Fibroblast of villous mesenchyme (primary cell): Measurements from ENCODE around the gene SH3RF3. TPM values are rescaled to one million over a fixed set of nuclear protein-coding genes. Genes with fewer than 3 reads are reported as not detected.

Source experiments
- DNase-seq: peaks from one replicate; pipeline ENCODE4 v3.0.0-alpha.2; 2010; ENCODE audit warnings: low read depth
- H3K4me3 ChIP-seq: 2 replicates; pipeline ENCODE4 v1.5.1; 2011; ENCODE audit warnings: low read depth, mild to moderate bottlenecking, low read length
- total RNA-seq: library from RNA; depleted of rRNA; stranded (reverse); fragments of >200 nt; gene quantifications from 2 replicates; pipeline ENCODE4 v1.2.3, GENCODE V29; 2012
- TF ChIP-seq, protein P1 (sequence below): IDR thresholded peaks from 2 replicates; pipeline ENCODE4 v1.5.1; 2012; ENCODE audit warnings: low read depth, mild to moderate bottlenecking, low read length; ENCODE audit not compliant: insufficient read depth

The SH3RF3 gene
- total RNA-seq, 1 donor, result 13.4 TPM

DNA sequence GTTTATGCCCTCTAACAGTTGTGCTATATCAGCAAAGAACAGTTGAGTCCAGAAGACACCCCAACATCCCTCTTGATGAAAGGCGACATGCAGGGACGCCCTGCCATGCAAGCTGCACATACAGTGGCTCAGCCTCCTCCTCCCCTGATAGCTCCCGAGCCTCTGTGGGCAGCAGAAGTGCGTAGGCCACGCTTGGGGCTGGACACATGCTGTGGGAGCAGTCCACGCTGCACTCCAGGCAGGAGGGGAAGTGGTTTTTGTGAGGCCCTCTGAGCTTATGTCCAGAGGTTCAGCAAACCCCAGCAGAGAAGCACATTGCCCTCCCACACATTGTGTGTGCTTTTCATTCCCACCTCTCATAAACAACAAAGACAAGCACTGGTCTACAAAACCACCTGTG is 322.7 kb downstream of the SH3RF3 start:
- H3K4me3 ChIP-seq, result no peak overlapping the region
- TF ChIP-seq, protein P1, sequence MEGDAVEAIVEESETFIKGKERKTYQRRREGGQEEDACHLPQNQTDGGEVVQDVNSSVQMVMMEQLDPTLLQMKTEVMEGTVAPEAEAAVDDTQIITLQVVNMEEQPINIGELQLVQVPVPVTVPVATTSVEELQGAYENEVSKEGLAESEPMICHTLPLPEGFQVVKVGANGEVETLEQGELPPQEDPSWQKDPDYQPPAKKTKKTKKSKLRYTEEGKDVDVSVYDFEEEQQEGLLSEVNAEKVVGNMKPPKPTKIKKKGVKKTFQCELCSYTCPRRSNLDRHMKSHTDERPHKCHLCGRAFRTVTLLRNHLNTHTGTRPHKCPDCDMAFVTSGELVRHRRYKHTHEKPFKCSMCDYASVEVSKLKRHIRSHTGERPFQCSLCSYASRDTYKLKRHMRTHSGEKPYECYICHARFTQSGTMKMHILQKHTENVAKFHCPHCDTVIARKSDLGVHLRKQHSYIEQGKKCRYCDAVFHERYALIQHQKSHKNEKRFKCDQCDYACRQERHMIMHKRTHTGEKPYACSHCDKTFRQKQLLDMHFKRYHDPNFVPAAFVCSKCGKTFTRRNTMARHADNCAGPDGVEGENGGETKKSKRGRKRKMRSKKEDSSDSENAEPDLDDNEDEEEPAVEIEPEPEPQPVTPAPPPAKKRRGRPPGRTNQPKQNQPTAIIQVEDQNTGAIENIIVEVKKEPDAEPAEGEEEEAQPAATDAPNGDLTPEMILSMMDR, result no peak
- no peak for DNase-seq

DNA sequence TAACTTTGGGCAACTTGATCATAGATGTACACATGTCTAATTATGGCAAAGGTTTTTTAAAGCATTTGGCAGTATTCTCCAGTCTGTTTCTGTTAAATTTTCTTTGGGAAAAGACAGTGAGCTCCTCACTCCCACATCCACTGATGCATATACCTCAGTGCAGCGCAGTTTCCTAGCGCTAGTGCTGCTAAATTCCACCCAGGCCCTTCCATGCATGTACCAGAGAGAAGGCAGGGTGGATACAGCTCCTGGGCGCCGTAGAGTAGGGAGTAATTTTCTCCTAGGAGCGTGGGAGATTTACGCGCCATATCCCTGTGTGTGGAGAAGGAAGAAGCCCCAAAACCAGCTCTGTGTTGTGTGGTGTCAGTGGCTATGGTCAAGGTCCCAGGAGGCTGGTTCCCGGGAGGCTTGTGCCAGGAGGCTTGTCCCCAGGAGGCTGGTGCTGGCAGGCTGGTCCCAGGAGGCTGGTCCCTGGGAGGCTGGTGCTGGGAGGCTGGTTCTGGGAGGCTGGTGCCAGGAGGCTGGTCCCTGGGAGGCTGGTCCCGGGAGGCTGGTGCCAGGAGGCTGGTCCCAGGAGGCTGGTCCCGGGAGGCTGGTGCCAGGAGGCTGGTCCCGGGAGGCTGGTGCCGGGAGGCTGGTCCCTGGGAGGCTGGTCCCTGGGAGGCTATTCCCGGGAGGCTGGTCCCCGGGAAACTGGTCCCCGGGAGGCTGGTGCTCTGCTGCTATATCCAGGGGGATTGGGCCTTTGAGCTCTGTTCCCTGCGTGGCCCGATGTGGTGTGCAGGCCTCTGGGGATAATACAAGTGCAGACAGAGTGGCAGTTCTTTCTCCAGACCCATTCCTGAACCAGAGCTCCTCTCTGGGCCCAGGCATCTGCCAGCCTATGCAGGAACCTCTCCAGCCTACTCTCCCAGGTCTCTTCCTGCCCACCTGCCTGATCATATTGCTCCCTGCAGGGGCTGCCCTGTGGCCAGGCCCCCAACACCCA is 323.6 kb downstream of the SH3RF3 start:
- DNase-seq, result no peak
- TF ChIP-seq, protein P1, result no peak
- no peak overlapping the region for H3K4me3 ChIP-seq

DNA sequence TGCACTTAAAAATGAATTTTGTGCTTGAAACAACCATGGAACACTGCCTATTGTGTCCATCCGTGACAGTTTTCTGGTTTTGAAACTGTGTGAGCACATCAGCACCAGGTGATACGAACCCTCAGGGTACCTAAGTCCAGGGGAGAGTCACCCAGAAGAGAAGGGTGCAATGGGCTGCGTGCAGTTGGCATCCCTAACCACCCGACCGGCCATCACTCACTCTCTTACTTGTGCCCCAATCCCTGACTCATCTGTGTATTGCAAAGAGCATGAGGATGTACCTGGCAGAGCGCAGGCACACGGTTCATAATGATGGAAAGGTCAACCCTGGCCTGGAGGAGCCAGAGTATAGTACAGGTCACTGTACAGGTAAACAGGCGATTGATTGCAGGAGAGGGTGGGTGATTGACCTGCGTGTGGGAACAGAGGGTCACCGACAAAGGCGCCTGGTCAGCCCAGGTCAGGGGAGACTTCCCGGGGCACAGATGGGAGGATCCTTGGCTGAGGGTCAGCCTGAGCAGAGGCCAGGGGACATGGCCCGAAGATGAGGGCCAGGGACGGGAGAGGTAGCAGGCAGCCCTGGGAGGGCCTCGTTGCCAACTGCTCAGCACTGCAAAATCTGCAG is 324.5 kb downstream of the SH3RF3 start:
- DNase-seq, result no peak
- TF ChIP-seq, protein P1, result no peak
- no peak overlapping the region for H3K4me3 ChIP-seq

DNA sequence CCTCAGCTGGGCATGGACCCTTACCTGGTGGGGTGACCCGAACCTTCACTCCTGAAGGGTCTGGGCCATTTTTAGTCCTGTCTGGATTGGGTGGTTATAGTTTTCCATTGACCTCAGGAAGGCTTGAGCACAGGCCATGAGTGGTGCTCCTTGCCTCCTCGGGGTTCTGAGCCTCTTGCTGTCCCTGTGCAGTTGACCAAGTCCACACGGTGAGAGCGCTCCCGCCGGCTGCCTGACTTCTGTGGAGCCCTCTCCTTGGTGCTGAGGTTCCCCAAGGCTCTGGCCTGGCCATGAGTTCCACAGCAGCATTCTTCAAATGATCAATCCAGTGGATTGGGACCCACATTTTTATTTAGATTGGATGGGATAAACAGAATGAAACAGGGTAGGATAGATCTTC is 325.3 kb downstream of the SH3RF3 start:
- no peak overlapping the region for H3K4me3 ChIP-seq
- TF ChIP-seq, protein P1, result no peak
- no peak for DNase-seq

DNA sequence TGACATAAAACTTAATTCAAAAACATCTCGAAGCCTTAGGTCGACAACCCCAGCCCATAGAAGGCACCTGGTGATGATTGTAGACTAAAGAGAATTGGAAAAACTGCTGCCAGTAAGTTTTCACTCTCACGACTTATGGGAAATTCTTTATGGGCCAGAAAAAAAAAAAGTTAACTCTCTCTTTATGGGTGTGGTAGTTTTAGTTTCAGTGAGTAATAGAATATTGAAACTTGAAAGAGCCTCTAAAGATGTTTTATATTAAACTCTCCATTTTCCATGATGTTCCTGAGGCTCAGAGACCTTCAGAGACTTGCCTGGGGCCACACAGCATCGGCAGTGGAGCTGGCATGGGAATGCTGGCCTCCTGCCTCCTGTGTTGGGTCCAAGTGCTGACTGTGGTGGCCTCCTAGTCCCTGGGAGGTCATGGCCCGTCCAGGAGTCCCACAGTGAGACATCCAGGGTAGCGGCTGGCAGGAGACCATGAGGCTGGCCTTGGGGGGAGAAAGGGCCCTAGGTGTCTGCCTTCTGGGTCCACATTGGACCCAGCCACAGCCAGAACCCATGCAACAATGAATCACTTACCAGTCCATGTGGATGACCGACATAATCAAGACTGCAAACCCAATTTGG is 325.9 kb downstream of the SH3RF3 start:
- H3K4me3 ChIP-seq, result no peak overlapping the region
- DNase-seq, result no peak
- TF ChIP-seq, protein P1, result no peak

DNA sequence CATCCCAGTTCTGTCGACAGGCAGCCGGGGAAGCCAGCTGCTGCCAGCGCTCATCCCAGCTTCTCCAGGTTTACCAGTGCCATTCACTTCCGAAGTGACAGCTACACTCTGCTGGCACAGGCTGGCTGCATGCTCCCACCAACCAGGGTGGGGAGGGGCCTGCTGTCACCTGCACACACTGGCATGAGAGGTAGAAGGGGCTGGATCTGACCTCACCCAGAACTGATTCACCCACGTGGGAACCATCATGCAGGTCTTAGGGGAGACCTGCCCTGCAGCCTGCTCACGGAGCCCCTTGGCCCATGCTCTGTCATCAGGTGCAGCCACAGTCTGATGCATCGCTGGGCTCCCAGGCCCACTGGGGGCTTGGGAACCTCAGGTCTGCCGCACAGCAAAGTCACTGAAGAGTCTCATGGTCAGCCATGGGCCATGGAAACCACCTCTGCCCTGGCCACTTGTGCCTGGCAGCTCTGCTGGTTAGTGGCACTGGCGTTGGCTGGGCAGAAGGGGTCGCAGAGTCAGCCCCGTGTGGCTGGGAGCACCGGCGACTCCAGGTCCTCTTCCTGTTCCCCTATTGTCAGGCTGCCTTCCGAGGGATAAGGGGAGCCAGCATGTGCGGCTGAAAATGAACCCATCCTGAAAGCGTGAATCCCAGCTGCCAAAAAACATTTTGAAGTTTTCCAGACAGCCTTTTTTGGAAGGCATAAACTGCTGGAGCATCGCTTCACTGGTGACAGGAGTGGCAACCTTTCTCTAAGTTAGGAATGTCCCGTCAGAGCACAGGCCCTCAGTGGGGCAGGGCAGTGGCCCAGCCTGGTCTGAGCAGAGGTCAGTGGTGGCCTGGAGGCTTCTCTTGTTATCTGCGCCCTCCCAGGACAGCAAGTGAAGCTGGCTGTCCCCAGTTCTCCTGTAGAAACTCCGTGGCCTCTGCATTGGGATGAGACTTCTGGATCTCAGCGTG is 327.0 kb downstream of the SH3RF3 start:
- no peak for DNase-seq
- TF ChIP-seq, protein P1, result no peak
- no peak overlapping the region for H3K4me3 ChIP-seq
